ENCODE results near the gene CDC16. TPM values are rescaled to one million over a fixed set of nuclear protein-coding genes. Genes with fewer than 3 reads are reported as not detected.
"Not testable (repeated sequence)": the region's sequence is repeated elsewhere in the genome, so short reads cannot be mapped to it uniquely, and the experiment has no call there.

The CDC16 gene
- total RNA-seq, 1 donor from 2014 or later: 73.6 TPM

DNA sequence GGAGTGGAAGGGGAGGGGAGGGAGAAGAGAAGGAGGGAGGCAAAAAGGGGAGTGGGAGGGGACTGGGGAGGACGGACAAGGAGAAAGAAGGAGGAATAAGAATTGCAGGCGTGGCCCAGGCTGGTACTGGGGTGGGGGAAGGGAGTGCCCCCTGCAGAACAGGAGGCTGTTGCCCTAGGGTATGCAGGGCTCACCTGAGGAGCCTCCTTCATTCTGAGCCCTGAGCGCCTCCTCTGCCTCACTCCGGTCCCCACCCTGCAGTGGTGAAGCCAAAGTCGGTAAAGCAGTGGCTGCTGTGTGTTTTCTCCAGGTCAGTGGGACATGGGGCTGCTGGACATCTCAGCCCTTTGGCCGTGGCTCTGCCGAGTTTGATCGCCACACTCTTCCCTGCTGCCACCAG lies 9.1 kb upstream of the CDC16 start:
- DNase-seq (ENCODE audit: low spot score) (no peak), ATAC-seq (no peak)
- intact Hi-C loops (cut with DNase I): loop anchor here (2.0 kb wide), 1 partner anchor 273 kb away; no protein-coding TSS in a partner anchor

- ATAC-seq: no peak
- no peak for DNase-seq (ENCODE audit: low spot score)
- intact Hi-C loops (cut with DNase I): no loop called here
Measured at GRCh38 chr13:114226088-114226487, 8.6 kb upstream of the CDC16 start.

DNA sequence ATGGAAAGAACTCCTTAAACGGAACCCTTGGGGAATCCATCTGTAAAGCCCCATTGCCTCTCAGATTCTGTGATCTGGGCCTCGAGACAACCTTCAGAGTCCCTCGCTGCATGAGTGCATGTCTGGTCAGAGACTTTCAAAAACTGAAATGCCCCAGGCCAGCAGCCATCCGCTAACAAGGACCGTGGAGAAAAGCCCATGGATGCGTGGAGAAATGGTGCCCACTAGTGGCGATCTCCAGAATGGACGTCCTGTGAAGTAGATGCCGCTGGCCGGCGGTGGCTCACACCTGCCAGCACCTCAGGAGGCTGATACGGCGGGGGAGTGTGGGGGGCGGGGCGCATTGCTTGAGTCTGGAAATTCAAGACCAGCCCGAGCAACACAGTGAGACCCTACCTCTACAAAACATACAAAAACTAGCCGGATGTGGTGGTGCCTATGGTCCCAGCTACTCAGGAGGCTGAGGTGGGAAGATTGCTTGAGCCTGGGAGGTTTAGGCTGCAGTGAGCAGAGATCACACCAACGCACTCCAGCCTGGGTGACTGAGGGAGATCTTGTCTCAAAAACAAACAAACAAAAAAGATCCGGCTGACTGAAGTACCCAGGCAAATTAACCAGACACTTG lies 7.9 kb upstream of the CDC16 start:
- peak; percentile 94 for ATAC-seq
- intact Hi-C loops (cut with DNase I): no loop called here
- peak; percentile 92 for DNase-seq (ENCODE audit: low spot score)

- ATAC-seq (peak; percentile 22), DNase-seq (ENCODE audit: low spot score) (no peak)
- intact Hi-C loops (cut with DNase I): no loop called here
Measured at GRCh38 chr13:114227528-114227927, 7.2 kb upstream of the CDC16 start.

DNA sequence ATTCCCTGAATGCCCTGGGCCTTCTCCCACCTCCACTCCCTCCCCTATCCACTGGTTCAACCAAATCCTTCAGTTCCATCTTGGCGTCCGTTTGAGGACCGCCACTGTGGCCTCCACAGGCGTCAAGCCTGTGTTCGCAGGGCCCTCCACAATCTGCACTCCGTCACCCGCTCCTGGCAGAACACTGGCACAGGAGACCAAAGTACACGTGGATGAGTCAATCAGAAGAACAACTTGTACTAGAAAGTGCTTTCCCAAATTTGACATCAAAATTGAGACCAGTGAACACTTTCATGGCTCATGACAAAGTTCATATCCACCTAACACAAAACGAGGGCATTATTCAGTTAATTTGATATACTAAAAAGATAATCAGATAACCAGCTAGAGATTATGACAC lies 6.5 kb upstream of the CDC16 start:
- DNase-seq (ENCODE audit: low spot score) (no peak), ATAC-seq (no peak)
- intact Hi-C loops (cut with DNase I): no loop called here

DNA sequence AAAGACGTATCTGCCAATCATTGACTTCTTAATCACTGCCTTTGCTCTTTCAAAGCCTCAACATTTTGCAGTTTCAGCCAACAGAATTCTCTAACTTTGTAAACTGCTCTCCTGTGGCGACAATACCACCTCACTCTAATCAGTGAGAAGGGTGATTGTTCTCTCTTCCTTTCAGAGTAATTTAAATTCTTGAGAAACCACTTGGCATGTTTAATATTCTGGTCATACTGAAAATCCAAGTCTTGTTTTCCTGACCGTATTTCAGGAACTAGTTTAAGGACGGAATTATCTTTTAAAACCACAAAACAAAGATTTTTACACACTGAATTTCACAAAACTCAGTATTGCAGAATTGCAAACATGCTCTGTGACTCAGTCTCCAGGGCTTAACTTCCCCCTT lies 5.2 kb upstream of the CDC16 start:
- intact Hi-C loops (cut with DNase I): no loop called here
- DNase-seq (ENCODE audit: low spot score): no peak

GRCh38 chr13:114230117-114230516 lies 4.6 kb upstream of the CDC16 start:
- ATAC-seq (no peak), DNase-seq (ENCODE audit: low spot score) (no peak)
- intact Hi-C loops (cut with DNase I): no loop called here

More for the DNA sequence above, 5.2 kb upstream of the CDC16 start:
- no peak for ATAC-seq

DNA sequence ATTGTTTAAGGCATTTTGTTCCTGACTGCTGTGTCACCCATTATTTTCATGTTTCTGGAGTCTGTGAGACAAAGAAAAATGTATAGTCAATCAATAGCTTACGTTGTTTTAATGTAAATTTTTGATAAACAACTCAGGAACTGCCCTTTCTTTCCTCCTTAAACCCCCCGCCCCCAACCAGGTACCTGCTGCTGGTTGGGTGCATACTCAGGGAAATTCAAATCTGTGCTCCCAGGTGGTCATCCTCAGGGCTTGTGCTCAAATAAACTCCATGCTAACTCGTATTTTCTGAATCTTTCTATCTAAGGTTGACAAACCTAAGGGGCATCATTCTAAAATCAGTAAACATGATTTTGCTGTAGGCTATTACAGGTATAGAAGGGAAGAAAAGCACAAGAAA lies 4.1 kb upstream of the CDC16 start:
- ATAC-seq (no peak), DNase-seq (ENCODE audit: low spot score) (no peak)
- intact Hi-C loops (cut with DNase I): no loop called here

GRCh38 chr13:114231886-114232285 lies 2.8 kb upstream of the CDC16 start:
- intact Hi-C loops (cut with DNase I): no loop called here
- ATAC-seq (no peak), DNase-seq (ENCODE audit: low spot score) (no peak)

- intact Hi-C loops (cut with DNase I): no loop called here
- DNase-seq (ENCODE audit: low spot score): no peak
- ATAC-seq: no peak
Measured at GRCh38 chr13:114234266-114234644, 442 bp upstream of the CDC16 start.

DNA sequence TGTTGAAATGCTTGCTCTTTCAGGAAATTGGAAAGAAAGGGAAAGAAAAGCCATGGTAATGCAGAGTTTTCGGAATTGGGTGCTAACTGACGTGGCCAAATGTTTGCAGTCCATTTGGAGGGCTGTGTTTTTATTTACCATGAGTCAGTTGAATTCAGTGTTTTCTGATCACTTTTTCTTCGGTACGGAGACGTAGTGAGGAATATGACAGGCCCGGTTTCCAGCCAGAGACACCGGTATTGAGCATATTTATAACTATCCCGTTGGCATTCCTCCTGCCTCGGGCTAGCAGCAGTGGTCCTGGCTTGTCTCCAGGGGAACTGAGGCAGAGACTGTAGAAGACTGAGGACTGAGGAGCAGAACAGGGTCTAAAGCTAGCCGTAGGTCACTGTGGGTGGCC lies 1.0 kb downstream of the CDC16 start:
- ATAC-seq (no peak), DNase-seq (ENCODE audit: low spot score) (no peak)
- intact Hi-C loops (cut with DNase I): no loop called here

DNA sequence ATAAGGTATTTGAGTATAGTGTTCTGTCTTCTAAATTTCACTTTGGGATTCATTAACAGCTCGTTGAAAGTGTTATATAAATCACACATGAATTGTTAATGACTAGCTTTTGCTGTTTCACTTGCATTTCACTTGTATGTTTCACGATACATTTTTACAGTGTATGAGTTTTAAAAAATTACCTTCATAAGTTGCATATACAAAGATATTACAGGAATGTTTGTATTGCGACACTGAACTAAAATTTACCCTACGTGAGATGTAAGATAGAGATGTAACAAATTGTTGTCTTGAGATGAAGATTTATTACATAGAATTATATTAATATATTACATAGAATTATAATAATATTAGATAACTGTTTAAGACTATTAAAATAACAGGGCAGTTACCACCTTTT lies 1.5 kb downstream of the CDC16 start:
- intact Hi-C loops (cut with DNase I): no loop called here
- ATAC-seq (no peak), DNase-seq (ENCODE audit: low spot score) (no peak)

DNA sequence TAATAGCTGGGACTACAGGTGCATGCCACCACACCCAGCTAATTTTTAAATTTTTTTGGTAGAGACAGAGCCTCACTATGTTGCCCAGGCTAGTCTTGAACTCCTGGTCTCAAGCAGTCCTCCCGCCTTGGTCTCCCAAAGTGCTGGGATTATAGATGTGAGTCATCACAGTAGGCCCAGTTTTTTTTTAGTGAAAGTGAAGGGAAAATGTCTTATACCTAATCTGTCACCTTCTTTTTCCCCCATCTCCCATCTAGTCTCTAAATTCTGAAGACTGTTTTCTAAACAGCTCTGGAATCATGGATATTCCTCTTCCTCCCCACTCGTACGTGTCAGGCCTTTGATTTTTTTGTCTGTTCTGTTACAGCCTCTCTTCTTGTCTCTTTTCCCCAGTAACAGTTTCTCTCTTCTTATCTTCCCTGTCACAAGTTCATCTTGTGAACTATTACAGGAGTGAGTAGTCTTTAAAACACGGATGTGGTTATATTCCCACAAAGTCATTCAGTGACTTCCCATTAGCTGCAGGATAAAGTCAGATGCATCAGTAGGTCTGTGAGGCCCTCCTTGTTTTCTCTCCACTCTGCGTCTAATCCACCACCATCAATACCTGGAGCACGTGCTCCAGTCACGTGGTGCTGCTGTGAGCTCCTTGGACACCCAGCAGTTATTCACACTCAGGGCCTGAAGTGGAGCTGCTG lies 2.9 kb downstream of the CDC16 start:
- DNase-seq (ENCODE audit: low spot score) (no peak), ATAC-seq (no peak)
- intact Hi-C loops (cut with DNase I): no loop called here

DNA sequence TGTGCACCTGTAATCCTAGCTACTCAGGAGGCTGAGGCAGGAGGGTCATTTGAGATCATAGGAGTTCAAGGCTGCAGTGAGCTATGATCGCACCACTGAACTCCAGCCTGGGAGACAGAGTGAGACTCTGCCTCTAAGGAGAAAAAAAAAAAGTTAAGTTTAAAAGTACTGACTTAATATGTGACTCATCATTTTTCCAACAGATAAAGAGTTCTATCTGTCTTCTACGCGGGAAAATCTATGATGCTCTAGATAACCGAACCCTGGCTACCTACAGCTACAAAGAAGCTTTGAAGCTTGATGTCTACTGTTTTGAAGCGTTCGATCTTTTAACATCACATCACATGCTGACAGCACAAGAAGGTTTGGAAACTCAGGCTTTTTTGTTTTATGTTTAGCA lies 7.2 kb downstream of the CDC16 start:
- DNase-seq (ENCODE audit: low spot score): no peak
- intact Hi-C loops (cut with DNase I): no loop called here
- no peak for ATAC-seq

- no peak for DNase-seq (ENCODE audit: low spot score)
- no peak for ATAC-seq
- intact Hi-C loops (cut with DNase I): no loop called here
Measured at GRCh38 chr13:114243971-114244370, 9.3 kb downstream of the CDC16 start.

GRCh38 chr13:114244637-114245036 lies 9.9 kb downstream of the CDC16 start:
- ATAC-seq: no peak
- no peak for DNase-seq (ENCODE audit: low spot score)
- intact Hi-C loops (cut with DNase I): no loop called here

GRCh38 chr13:114248011-114248410 lies 13.3 kb downstream of the CDC16 start:
- ATAC-seq (no peak), DNase-seq (ENCODE audit: low spot score) (no peak)
- intact Hi-C loops (cut with DNase I): no loop called here

DNA sequence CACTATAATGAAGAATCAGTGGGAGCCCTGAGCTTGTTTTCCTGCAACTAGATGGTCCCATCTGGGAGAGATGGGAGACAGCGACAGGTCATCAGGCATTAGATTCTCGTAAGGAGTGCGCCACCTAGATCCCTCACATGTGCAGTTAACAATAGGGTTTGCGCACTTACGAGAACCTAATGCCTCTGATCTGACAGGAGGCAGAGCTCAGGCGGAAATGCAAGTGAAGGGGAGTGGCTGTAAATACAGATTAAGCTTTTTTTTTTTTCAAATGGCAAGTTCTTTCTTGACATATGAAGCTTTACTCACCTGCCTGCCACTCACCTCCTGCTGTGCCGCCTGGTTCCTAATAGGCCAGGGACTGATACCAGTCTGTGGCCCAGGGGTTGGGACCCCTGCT lies 14.4 kb downstream of the CDC16 start:
- ATAC-seq (no peak), DNase-seq (ENCODE audit: low spot score) (no peak)
- intact Hi-C loops (cut with DNase I): no loop called here

GRCh38 chr13:114251639-114252440 lies 17.1 kb downstream of the CDC16 start:
- intact Hi-C loops (cut with DNase I); ATAC-seq; DNase-seq (ENCODE audit: low spot score): not testable (repeated sequence)

- ATAC-seq (no peak), DNase-seq (ENCODE audit: low spot score) (no peak)
- intact Hi-C loops (cut with DNase I): no loop called here
Measured at GRCh38 chr13:114256547-114256946, 21.9 kb downstream of the CDC16 start.

Measured in sciatic nerve (tissue), 2 donors.